A673 (cell line): ENCODE measurements around the gene UBL5.

Experiments
- EZH2 ChIP-seq: fragments of 200-600 bp; sonication (generic); IDR thresholded peaks from 2 replicates; pipeline ENCODE4 v1.6.1; 2017; ENCODE audit warnings: borderline replicate concordance, low read depth, mild to moderate bottlenecking, mixed read lengths, antibody characterized with exemption, low read length; ENCODE audit not compliant: poor library complexity, severe bottlenecking
- TF ChIP-seq, protein P1 (sequence below): fragments of 300-800, 200-600 bp; sonication (generic); conservative IDR thresholded peaks from 2 replicates; pipeline ENCODE4 v1.5.1; 2017; ENCODE audit warnings: low read depth, mild to moderate bottlenecking, antibody characterized with exemption, low read length, moderate library complexity, mixed read lengths

- TF ChIP-seq, protein P1, sequence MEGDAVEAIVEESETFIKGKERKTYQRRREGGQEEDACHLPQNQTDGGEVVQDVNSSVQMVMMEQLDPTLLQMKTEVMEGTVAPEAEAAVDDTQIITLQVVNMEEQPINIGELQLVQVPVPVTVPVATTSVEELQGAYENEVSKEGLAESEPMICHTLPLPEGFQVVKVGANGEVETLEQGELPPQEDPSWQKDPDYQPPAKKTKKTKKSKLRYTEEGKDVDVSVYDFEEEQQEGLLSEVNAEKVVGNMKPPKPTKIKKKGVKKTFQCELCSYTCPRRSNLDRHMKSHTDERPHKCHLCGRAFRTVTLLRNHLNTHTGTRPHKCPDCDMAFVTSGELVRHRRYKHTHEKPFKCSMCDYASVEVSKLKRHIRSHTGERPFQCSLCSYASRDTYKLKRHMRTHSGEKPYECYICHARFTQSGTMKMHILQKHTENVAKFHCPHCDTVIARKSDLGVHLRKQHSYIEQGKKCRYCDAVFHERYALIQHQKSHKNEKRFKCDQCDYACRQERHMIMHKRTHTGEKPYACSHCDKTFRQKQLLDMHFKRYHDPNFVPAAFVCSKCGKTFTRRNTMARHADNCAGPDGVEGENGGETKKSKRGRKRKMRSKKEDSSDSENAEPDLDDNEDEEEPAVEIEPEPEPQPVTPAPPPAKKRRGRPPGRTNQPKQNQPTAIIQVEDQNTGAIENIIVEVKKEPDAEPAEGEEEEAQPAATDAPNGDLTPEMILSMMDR = peak; percentile 64
- no peak for TF ChIP-seq EZH2
These were observed 20.3 kb downstream of the UBL5 start for GRCh38 chr19:9848060-9848459.
